Tibial nerve (tissue), 4 donors: ENCODE measurements around the gene SOX2. TPM values are rescaled to one million over a fixed set of nuclear protein-coding genes. Genes with fewer than 3 reads are reported as not detected.

Experiments used
- DNase-seq, 2 donors: peaks; one replicate each; pipeline ENCODE4 v3.0.0-alpha.2; 2019; ENCODE audit warnings: low spot score in 2 of 2
- H3K27ac ChIP-seq, 4 donors: fragments of 200-600 bp; sonication (generic) in 3 of 4; one replicate each; pipeline ENCODE4 v1.5.1; 2017 to 2019; ENCODE audit warnings: mild to moderate bottlenecking in 1 of 4
- H3K27me3 ChIP-seq, 2 donors: fragments of 200-600 bp; sonication (generic) in 1 of 2; one replicate each; pipeline versions ENCODE4 v1.5.1 to v1.6.0; 2017 to 2019
- H3K36me3 ChIP-seq, 3 donors: fragments of 200-600 bp; sonication (generic); one replicate each; pipeline ENCODE4 v1.5.1; 2018 to 2019
- H3K4me1 ChIP-seq, 4 donors: fragments of 200-600 bp; sonication (generic) in 3 of 4; one replicate each; pipeline ENCODE4 v1.5.1; 2017 to 2019
- H3K4me3 ChIP-seq, 4 donors: fragments of 200-600 bp; sonication (generic) in 3 of 4; one replicate each; pipeline ENCODE4 v1.5.1; 2017 to 2019; ENCODE audit warnings: mild to moderate bottlenecking in 1 of 4, moderate library complexity in 1 of 4
- H3K9me3 ChIP-seq, 4 donors: fragments of 200-600 bp; sonication (generic) in 3 of 4; one replicate each; pipeline ENCODE4 v1.5.1; 2017 to 2019
- CTCF ChIP-seq, 5 experiments: fragments of 200-600 bp in 3 of 5; fragments of 450-650 bp in 2 of 5; sonication (generic) in 3 of 5; IDR thresholded peaks; one replicate each; pipeline ENCODE4 v1.5.1; 2016 to 2019; ENCODE audit warnings: antibody characterized with exemption in 5 of 5, mild to moderate bottlenecking in 3 of 5, moderate library complexity in 2 of 5
- EP300 ChIP-seq, 2 donors: sonication (generic); formaldehyde crosslinking; IDR thresholded peaks; one replicate each; pipeline ENCODE4 v1.6.1; 2017; ENCODE audit warnings: antibody characterized with exemption in 2 of 2, mild to moderate bottlenecking in 1 of 2
- POLR2A ChIP-seq, 2 donors: fragments of 450-650 bp; IDR thresholded peaks; one replicate each; pipeline ENCODE4 v1.6.1; 2017; ENCODE audit warnings: antibody characterized with exemption in 2 of 2, mild to moderate bottlenecking in 2 of 2, moderate library complexity in 2 of 2
- WGBS, 2 donors: methylation state at CpG; one replicate each; pipeline ENCODE4 v1.1.5; 2018; 5-methylcytosine and 5-hydroxymethylcytosine counted together
- total RNA-seq, 4 donors: library from RNA; depleted of rRNA; stranded (reverse); fragments of >200 nt; gene quantifications; one replicate each; pipeline ENCODE4 v1.1.0, GENCODE V29; 2016

SOX2 gene
- total RNA-seq, 4 donors from 2014 or later = 21.3 to 50.5 (median 34.3) TPM

DNA sequence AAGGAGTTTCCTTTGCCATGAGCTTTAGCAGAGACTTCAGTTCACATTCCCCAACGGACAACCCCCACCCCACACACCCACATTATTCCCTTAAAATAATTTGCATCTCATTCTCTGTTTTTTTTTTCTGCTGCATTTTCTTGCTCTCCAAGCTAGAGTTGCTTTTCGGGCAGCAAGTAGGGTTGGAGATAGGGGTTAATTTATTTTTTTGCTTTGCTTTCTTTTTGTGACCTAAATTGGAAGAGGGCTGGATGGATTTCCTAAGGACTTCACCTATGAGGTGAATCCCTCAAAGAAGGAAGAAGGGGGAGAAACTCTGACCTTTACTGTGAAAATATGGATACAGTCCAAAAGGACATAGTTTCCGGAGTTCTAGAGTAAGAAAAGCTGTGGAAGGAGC lies 6.6 kb downstream of the SOX2 start:
- no peaks in the 10 kb centered on the region for H3K36me3 ChIP-seq
- H3K27ac ChIP-seq = peak overlapping the region; percentile 60 to 92 (median 90)
- H3K4me3 ChIP-seq = peak overlapping the region in 3 of 4 donors; percentile 19 to 35 (median 24)
- WGBS, 2 donors = 6 to 24% methylated on average over 3 of the region's 3 CpGs
- no peaks in the 10 kb centered on the region for H3K9me3 ChIP-seq
- peaks cover 0 to 98% of the 10 kb centered on the region in 2 donors for H3K27me3 ChIP-seq
- H3K4me1 ChIP-seq = peaks cover 0 to 14% (median 0%) of the 10 kb centered on the region in 4 donors
- DNase-seq = no peak
- TF ChIP-seq EP300 (IDR thresholded peaks at IDR 0.05) (no peak), CTCF (IDR thresholded peaks at IDR 0.05) (no peak), POLR2A (IDR thresholded peaks at IDR 0.05) (no peak)

DNA sequence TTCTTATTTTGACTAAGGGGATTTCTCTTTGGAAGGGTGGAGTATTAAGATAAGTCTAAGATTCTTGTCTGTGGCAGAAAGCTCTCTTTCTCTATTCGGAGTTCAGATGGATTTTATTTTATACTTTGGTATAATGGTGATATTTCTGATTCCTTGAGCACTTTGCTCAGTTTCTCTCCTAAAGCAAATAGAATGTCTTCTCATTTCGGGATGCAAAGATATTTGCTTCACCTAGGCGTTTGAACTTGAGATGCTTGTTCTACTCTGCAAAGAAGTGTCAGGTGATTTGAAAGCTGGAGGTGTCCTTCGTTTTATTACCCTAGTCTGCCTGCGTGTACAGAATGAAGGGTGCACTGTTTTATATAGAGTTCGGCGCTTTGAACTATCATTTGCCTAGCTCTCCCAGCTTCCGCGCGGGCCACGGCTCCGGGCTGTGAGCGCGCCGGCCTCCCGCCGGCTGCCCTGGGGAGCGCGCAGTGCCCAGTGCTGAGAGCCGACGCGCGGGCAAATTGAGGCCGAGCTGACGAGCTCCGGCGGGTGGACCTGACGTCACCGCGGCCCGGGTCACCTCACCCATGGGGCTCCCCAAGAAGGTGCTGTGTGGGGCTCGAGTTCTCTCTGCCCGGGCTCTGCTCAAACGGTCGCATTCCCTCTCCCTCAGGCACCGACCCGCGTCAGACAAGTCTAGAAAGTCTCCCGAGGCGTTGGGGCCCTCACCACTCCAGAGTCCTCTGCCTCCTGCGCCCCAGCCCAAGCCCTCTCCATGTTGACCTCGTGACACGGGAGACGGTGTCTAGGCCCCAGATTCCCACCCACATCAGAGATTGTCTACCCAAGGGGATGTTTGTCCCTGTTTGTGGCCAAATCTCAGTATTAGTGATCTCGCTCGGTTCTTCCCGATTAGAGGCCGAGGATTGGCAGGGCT lies 7.5 kb downstream of the SOX2 start:
- H3K4me3 ChIP-seq = peak overlapping the region; percentile 13 to 35 (median 22)
- no peaks in the 10 kb centered on the region for H3K36me3 ChIP-seq
- H3K27me3 ChIP-seq = peaks cover 0 to 98% of the 10 kb centered on the region in 2 donors
- no peaks in the 10 kb centered on the region for H3K9me3 ChIP-seq
- no peak for DNase-seq
- peak overlapping the region; percentile 73 to 92 (median 90) for H3K27ac ChIP-seq
- H3K4me1 ChIP-seq = peaks cover 0 to 17% (median 0%) of the 10 kb centered on the region in 4 donors
- TF ChIP-seq CTCF (IDR thresholded peaks at IDR 0.05) = no peak
- peak in 1 of 2 donors; percentile 9 for TF ChIP-seq POLR2A (IDR thresholded peaks at IDR 0.05)
- peak in 1 of 2 donors; percentile 30 for TF ChIP-seq EP300 (IDR thresholded peaks at IDR 0.05)
- 5 to 12% methylated on average over 25 to 44 of the region's 48 CpGs for WGBS, 2 donors

GRCh38 chr3:181719991-181720680 lies 8.4 kb downstream of the SOX2 start:
- no peaks in the 10 kb centered on the region for H3K9me3 ChIP-seq
- TF ChIP-seq POLR2A (IDR thresholded peaks at IDR 0.05) (peak in 1 of 2 donors; percentile 48), CTCF (IDR thresholded peaks at IDR 0.05) (no peak), EP300 (IDR thresholded peaks at IDR 0.05) (peak in 1 of 2 donors; percentile 72)
- no peak for DNase-seq
- 4 to 12% methylated on average over 22 to 23 of the region's 23 CpGs for WGBS, 2 donors
- H3K27me3 ChIP-seq = peaks cover 0 to 98% of the 10 kb centered on the region in 2 donors
- H3K27ac ChIP-seq = peak overlapping the region; percentile 73 to 92 (median 90)
- H3K4me1 ChIP-seq = peaks cover 0 to 21% (median 0%) of the 10 kb centered on the region in 4 donors
- H3K4me3 ChIP-seq = peak overlapping the region; percentile 2 to 35 (median 17)
- H3K36me3 ChIP-seq = no peaks in the 10 kb centered on the region

DNA sequence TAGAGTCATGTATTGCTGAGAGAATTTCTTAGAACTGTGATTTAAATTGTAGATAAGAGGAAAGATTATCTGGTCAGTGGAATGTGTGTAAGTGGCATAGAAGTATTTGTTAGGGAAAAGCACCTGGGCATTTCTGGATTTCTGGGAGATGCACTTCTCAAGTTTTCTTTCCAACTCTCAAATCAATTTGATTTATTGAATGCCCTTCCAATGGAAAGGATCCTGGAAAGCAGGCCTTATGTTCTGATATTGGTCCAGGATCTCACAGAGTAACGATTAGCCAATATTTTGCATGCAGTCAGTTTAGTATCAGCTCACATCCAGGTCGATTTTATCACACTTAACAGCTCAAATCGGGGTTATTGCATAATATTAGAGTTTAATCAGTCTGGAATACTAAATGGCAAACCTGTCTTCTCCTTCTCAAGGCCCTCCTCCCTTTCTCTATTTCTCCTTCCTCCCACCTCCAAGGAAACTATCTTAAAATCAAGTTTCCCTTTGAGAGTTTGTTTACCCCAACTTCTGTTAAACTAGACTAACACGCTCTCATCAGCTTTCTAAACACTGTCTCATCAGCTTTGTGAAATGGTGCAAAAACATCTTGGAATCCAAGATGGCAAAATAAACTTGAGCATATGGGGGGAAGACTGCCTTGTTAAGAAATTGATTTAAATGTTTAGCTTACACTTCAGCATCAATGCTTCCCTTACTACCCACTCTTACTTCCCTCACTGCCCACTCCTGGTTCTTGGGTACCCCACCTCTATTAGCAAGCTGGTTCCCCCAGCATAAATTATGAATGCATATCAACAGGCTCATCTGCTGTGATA lies 9.5 kb downstream of the SOX2 start:
- Histone ChIP-seq H3K4me3 (no peak overlapping the region), H3K27ac (peak overlapping the region; percentile 73 to 92 (median 90)), H3K4me1 (peaks cover 0 to 32% (median under 1%) of the 10 kb centered on the region in 4 donors), H3K9me3 (no peaks in the 10 kb centered on the region), H3K27me3 (peaks cover 0 to 98% of the 10 kb centered on the region in 2 donors), H3K36me3 (no peaks in the 10 kb centered on the region)
- TF ChIP-seq EP300 (IDR thresholded peaks at IDR 0.05) (no peak), CTCF (IDR thresholded peaks at IDR 0.05) (no peak), POLR2A (IDR thresholded peaks at IDR 0.05) (no peak)
- no peak for DNase-seq
- WGBS, 2 donors = 45 to 59% methylated on average over 4 of the region's 4 CpGs
